HUES6 (cell line): ENCODE data around the gene PCNX4.
A peak's percentile ranks its signal among the peaks of the same experiment; 100 is the strongest.
"Not testable (repeated sequence)": the region's sequence is repeated elsewhere in the genome, so short reads cannot be mapped to it uniquely, and the experiment has no call there.

Source experiments
- H3K27ac ChIP-seq: 2 replicates; pipeline ENCODE4 v1.7.0; 2013; ENCODE audit warnings: low read depth, mild to moderate bottlenecking, low read length, inconsistent platforms
- H3K27me3 ChIP-seq: 2 replicates; pipeline ENCODE4 v1.6.1; 2013; ENCODE audit warnings: low read length; ENCODE audit not compliant: control insufficient read depth, insufficient read depth
- H3K36me3 ChIP-seq: 2 replicates; pipeline ENCODE4 v1.6.1; 2013; ENCODE audit warnings: low read length; ENCODE audit not compliant: control insufficient read depth, insufficient read depth
- H3K4me1 ChIP-seq: 2 replicates; pipeline ENCODE4 v1.6.1; 2013; ENCODE audit warnings: low read length; ENCODE audit not compliant: control insufficient read depth, insufficient read depth
- H3K4me3 ChIP-seq: 2 replicates; pipeline ENCODE4 v1.5.1; 2013; ENCODE audit warnings: low read depth, low read length
- H3K9ac ChIP-seq: one replicate; pipeline ENCODE4 v1.6.1; 2013; ENCODE audit warnings: mild to moderate bottlenecking, low read length
- H3K9me3 ChIP-seq: 2 replicates; pipeline ENCODE4 v1.6.1; 2013; ENCODE audit warnings: low read depth, low read length; ENCODE audit not compliant: control insufficient read depth, insufficient read depth

The PCNX4 gene

DNA sequence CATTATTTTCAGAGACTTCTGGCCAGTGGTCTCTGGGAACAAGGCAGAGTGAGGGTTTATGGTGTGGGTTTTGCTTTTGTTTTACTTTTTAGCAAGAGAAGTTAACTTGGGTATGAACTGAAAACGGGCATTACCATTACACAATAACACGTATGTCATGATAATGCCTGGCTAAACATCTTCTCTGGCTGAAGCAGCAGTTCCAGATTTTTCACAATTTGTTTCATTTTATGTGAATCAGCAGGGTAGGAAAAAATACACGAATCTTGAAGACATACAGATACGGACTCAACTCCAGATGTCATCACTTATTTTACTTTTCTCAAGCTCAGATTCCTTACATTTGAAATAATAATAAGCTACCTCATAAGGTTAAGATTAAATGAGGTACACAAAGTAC is 2.5 kb upstream of the PCNX4 start:
- no peak overlapping the region for H3K9ac ChIP-seq
- H3K27ac ChIP-seq: no peak overlapping the region
- no peaks in the 10 kb centered on the region for H3K9me3 ChIP-seq
- no peaks in the 10 kb centered on the region for H3K27me3 ChIP-seq
- H3K4me1 ChIP-seq: peaks cover 7% of the 10 kb centered on the region
- no peaks in the 10 kb centered on the region for H3K36me3 ChIP-seq
- no peak overlapping the region for H3K4me3 ChIP-seq

DNA sequence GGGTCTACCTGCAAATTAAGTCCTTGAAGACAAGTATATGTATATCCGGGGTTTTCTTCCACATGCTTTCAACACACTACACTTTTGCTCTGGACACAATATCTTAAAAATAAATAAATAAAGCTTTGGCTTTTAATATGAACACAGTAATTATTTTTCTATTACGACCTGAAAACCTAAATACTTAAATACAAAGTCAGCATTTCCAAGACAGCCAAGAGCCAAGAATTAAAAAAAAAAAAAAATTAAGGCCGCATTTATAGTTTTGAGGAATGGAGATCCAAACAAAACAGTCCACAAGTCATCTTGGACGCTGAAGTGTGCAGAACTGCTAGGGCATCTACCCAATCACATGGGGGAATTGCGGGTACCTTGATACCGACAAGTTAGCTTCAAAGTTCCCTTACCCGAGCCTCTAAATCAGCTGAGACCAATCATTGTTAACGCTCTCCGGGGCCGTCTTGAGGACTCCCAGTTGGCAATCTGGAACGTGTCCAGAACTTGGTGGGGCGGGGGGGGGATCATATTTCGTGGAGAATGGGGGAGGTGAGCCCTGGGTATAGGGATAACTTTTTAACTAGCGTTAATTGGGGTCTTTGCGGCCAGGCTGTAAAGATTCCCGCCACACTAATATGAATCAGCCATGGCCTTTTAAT is 731 bp upstream of the PCNX4 start:
- H3K4me1 ChIP-seq: peaks cover 16% of the 10 kb centered on the region
- peak overlapping the region; percentile 93 for H3K4me3 ChIP-seq
- H3K27me3 ChIP-seq: no peaks in the 10 kb centered on the region
- H3K27ac ChIP-seq: 0 out of 2 replicates have a peak overlapping the region, but pooled peaks have one; percentile 83
- H3K9ac ChIP-seq: peak overlapping the region; percentile 92
- no peaks in the 10 kb centered on the region for H3K36me3 ChIP-seq
- no peaks in the 10 kb centered on the region for H3K9me3 ChIP-seq

- H3K4me1 ChIP-seq: peaks cover 16% of the 10 kb centered on the region
Observed at GRCh38 chr14:60092526-60092920, 800 bp downstream of the PCNX4 start.

DNA sequence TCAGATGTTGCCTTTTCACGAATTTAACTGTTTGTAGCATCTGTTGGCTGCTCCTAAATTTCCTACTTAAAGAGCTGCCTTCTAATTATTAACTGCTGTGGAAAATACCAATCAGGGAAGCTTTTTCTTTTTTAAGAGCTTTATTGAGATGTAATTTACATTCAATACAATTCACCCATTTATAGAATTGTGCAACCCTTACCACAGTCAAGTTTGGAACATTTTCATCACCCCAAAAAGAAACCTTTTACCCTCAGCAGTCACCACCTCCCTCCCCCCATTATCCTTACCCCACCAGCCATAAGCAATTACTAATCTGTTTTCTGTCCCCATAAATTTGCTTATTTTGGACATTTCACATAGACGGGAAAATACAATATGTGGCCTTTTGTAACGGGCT is 1.4 kb downstream of the PCNX4 start:
- Histone ChIP-seq H3K4me1 (peaks cover 16% of the 10 kb centered on the region), H3K4me3 (peak overlapping the region; percentile 93), H3K9ac (peak overlapping the region; percentile 92), H3K36me3 (peaks cover 12% of the 10 kb centered on the region), H3K27me3 (no peaks in the 10 kb centered on the region), H3K27ac (0 out of 2 replicates have a peak overlapping the region, but pooled peaks have one; percentile 83), H3K9me3 (no peaks in the 10 kb centered on the region)

More at GRCh38 chr14:60092526-60092920, 800 bp downstream of the PCNX4 start:
- H3K36me3 ChIP-seq: peaks cover 6% of the 10 kb centered on the region
- no peaks in the 10 kb centered on the region for H3K27me3 ChIP-seq
- no peaks in the 10 kb centered on the region for H3K9me3 ChIP-seq
- H3K4me3 ChIP-seq: peak overlapping the region; percentile 93
- peak overlapping the region; percentile 92 for H3K9ac ChIP-seq
- peak overlapping the region; percentile 83 for H3K27ac ChIP-seq

DNA sequence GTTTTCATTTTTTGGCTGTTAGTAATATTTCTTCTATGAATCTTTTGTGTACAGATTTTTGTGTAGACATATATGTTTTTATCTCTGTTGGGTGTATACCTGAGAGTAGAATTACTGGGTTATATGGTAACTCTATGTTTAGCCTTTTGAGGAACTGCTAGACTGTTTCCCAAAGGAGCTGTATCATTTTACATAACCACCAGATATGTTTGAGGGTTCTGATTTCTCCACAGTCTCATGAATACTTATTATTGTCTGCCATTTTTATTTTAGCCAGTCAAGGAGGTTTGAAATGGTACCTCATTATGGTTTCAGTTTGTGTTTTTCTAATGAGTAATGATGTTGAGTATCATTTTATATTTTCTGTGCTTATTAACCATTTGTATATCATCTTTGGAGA is 1.9 kb downstream of the PCNX4 start:
- Histone ChIP-seq H3K27me3 (no peaks in the 10 kb centered on the region), H3K9me3 (no peaks in the 10 kb centered on the region), H3K27ac (no peak overlapping the region; the same call in 1 of the 2 replicates), H3K9ac (no peak overlapping the region), H3K4me3 (peak overlapping the region; percentile 93), H3K4me1 (peaks cover 16% of the 10 kb centered on the region), H3K36me3 (peaks cover 15% of the 10 kb centered on the region)

DNA sequence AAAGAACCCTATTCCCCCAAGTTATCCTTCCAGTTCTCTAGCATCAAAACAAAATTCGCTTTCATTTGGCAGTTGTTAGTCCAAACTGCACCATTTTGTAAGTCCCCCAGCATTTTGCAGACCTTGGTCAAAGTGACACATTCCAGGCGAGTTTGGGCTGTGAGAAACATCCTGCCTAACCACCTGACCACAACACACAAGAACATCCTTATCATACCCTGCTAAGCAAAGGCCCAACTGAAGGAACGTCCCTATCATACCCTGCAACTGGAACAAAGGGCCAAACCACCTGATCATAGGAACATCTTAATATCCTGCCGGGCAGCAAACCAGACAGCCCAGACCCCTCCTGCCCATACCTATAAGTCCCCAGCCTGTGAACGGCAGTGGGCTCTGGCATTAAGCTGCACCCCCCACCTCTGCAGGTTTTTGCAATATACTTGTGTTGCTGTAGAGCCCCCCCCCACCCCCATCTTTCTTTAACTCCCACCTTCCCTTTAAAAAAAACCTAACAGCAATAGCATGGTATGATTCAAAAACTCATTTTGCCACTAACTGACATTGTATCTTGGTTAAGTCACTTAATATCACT is 2.7 kb downstream of the PCNX4 start:
- no peak overlapping the region; the same call in 1 of the 2 replicates for H3K27ac ChIP-seq
- H3K4me1 ChIP-seq: peaks cover 16% of the 10 kb centered on the region
- peak overlapping the region; percentile 93; the same call in 1 of the 2 replicates for H3K4me3 ChIP-seq
- no peak overlapping the region for H3K9ac ChIP-seq
- no peaks in the 10 kb centered on the region for H3K9me3 ChIP-seq
- no peaks in the 10 kb centered on the region for H3K27me3 ChIP-seq
- peaks cover 15% of the 10 kb centered on the region for H3K36me3 ChIP-seq

DNA sequence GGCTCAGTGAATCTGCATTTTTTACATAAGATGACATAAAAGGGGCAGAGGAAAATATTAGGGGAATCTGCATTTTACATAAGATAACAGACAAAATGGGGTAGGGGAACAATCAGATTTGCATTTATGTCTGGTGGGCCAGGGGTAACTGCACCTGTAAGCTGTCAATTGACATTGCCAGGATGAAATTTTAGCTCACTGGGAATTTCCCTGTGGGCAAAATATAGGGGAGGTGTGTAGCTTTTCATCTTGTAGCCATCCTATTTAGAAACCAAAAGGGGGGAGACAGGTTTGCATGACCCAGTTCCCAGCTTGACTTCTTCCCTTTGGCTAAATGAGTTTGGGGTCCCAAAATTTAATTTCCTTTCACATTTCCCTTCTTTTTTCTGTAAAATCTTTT is 3.5 kb downstream of the PCNX4 start:
- Histone ChIP-seq H3K27me3 (no peaks in the 10 kb centered on the region), H3K27ac (no peak overlapping the region), H3K4me3 (0 out of 2 replicates have a peak overlapping the region, but pooled peaks have one; percentile 28), H3K36me3 (peaks cover 15% of the 10 kb centered on the region), H3K9me3 (no peaks in the 10 kb centered on the region), H3K4me1 (peaks cover 16% of the 10 kb centered on the region), H3K9ac (no peak overlapping the region)

- H3K27me3 ChIP-seq: no peaks in the 10 kb centered on the region
- H3K4me3 ChIP-seq: no peak overlapping the region
- peaks cover 16% of the 10 kb centered on the region for H3K4me1 ChIP-seq
- H3K9me3 ChIP-seq: no peaks in the 10 kb centered on the region
- peaks cover 15% of the 10 kb centered on the region for H3K36me3 ChIP-seq
- no peak overlapping the region for H3K27ac ChIP-seq
- no peak overlapping the region for H3K9ac ChIP-seq
Observed at GRCh38 chr14:60095781-60096450, 4.2 kb downstream of the PCNX4 start.

DNA sequence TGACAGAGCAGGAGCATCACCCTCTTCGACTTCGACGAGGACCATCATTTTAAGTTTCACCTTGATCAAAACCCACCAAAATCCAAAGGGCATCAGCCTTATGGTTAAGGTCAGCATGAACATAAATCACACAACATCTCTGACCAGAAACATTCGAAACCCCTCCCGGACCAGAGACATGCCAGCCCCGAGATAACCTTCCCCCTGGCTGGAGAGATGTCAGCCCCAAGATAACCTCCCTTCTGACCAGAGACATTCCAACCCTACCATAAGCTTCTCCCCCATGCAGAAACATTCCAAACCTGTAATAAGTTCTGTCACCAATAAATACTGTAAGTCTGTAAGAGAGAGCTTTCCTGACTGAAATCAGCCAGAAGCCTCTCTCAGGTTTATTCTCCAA is 6.3 kb downstream of the PCNX4 start:
- no peaks in the 10 kb centered on the region for H3K9me3 ChIP-seq
- no peak overlapping the region for H3K27ac ChIP-seq
- H3K36me3 ChIP-seq: peaks cover 15% of the 10 kb centered on the region
- H3K4me1 ChIP-seq: peaks cover 19% of the 10 kb centered on the region
- H3K4me3 ChIP-seq: no peak overlapping the region
- H3K9ac ChIP-seq: no peak overlapping the region
- no peaks in the 10 kb centered on the region for H3K27me3 ChIP-seq

- H3K4me3 ChIP-seq, H3K4me1 ChIP-seq, H3K9me3 ChIP-seq, H3K9ac ChIP-seq, H3K27ac ChIP-seq, H3K27me3 ChIP-seq: not testable (repeated sequence)
- H3K36me3 ChIP-seq: peaks cover 15% of the 10 kb centered on the region
Observed at GRCh38 chr14:60099855-60100254, 8.1 kb downstream of the PCNX4 start.

- Histone ChIP-seq H3K4me1 (peaks cover 3% of the 10 kb centered on the region; the same call in 1 of the 2 replicates), H3K9me3 (no peaks in the 10 kb centered on the region), H3K9ac (no peak overlapping the region), H3K27me3 (no peaks in the 10 kb centered on the region), H3K4me3 (no peak overlapping the region), H3K36me3 (peaks cover 15% of the 10 kb centered on the region), H3K27ac (no peak overlapping the region)
Observed at GRCh38 chr14:60101786-60102185, 10.1 kb downstream of the PCNX4 start.
